ENCODE results near the gene CA9. TPM values are rescaled to one million over a fixed set of nuclear protein-coding genes. Genes with fewer than 3 reads are reported as not detected.
A peak's percentile ranks its signal among the peaks of the same experiment; 100 is the strongest.

CA9 gene
- polyA plus RNA-seq, 2 donors: 0.18 to 0.94 TPM

GRCh38 chr9:35650341-35651158 is 23.2 kb upstream of the CA9 start, which contains the start of gene SIT1:
TSS of gene SIT1 (minus strand) at chr9:35650931. CDS start at chr9:35650853, 78 bp downstream.
- H3K4me3 ChIP-seq (ENCODE audit: low read depth in 1 of 2, low read length in 2 of 2): peak within 1 kb of the TSS; percentile 23 to 34
- H3K27me3 ChIP-seq (ENCODE audit: control insufficient read depth in 1 of 2, insufficient read depth in 2 of 2, low read length in 2 of 2): no peaks in the 10 kb centered on the region
- no peaks in the 10 kb centered on the region for H3K36me3 ChIP-seq (ENCODE audit: control insufficient read depth in 2 of 2, insufficient read depth in 2 of 2, low read length in 1 of 2)
- H3K4me1 ChIP-seq (ENCODE audit: control insufficient read depth in 2 of 2, insufficient read depth in 2 of 2, low read length in 1 of 2): no peaks in the 10 kb centered on the region
- 67 to 70% methylated on average over 20 to 22 of the region's 22 CpGs for WGBS, 2 donors
- peak within 1 kb of the TSS; percentile 27 to 38 for H3K27ac ChIP-seq (ENCODE audit: low read depth in 2 of 2, low read length in 1 of 2)
- H3K9me3 ChIP-seq (ENCODE audit: control insufficient read depth in 2 of 2, insufficient read depth in 1 of 2, low read depth in 1 of 2, low read length in 1 of 2): no peaks in the 10 kb centered on the region

- 76 to 81% methylated on average over 7 of the region's 7 CpGs for WGBS, 2 donors
- Histone ChIP-seq H3K4me3 (ENCODE audit: low read depth in 1 of 2, low read length in 2 of 2) (no peak overlapping the region), H3K4me1 (ENCODE audit: control insufficient read depth in 2 of 2, insufficient read depth in 2 of 2, low read length in 1 of 2) (no peaks in the 10 kb centered on the region), H3K36me3 (ENCODE audit: control insufficient read depth in 2 of 2, insufficient read depth in 2 of 2, low read length in 1 of 2) (no peaks in the 10 kb centered on the region), H3K27me3 (ENCODE audit: control insufficient read depth in 1 of 2, insufficient read depth in 2 of 2, low read length in 2 of 2) (no peaks in the 10 kb centered on the region), H3K27ac (ENCODE audit: low read depth in 2 of 2, low read length in 1 of 2) (no peak overlapping the region), H3K9me3 (ENCODE audit: control insufficient read depth in 2 of 2, insufficient read depth in 1 of 2, low read depth in 1 of 2, low read length in 1 of 2) (no peaks in the 10 kb centered on the region)
These were observed 21.5 kb upstream of the CA9 start for GRCh38 chr9:35651956-35652828.

GRCh38 chr9:35652829-35653209 is 20.9 kb upstream of the CA9 start:
- no peak overlapping the region for H3K4me3 ChIP-seq (ENCODE audit: low read depth in 1 of 2, low read length in 2 of 2)
- no peaks in the 10 kb centered on the region for H3K36me3 ChIP-seq (ENCODE audit: control insufficient read depth in 2 of 2, insufficient read depth in 2 of 2, low read length in 1 of 2)
- H3K27me3 ChIP-seq (ENCODE audit: control insufficient read depth in 1 of 2, insufficient read depth in 2 of 2, low read length in 2 of 2): no peaks in the 10 kb centered on the region
- 91 to 93% methylated on average over 8 of the region's 8 CpGs for WGBS, 2 donors
- H3K27ac ChIP-seq (ENCODE audit: low read depth in 2 of 2, low read length in 1 of 2): no peak overlapping the region
- no peaks in the 10 kb centered on the region for H3K9me3 ChIP-seq (ENCODE audit: control insufficient read depth in 2 of 2, insufficient read depth in 1 of 2, low read depth in 1 of 2, low read length in 1 of 2)
- no peaks in the 10 kb centered on the region for H3K4me1 ChIP-seq (ENCODE audit: control insufficient read depth in 2 of 2, insufficient read depth in 2 of 2, low read length in 1 of 2)

- no peak overlapping the region for H3K27ac ChIP-seq (ENCODE audit: low read depth in 2 of 2, low read length in 1 of 2)
- 91 to 94% methylated on average over 2 of the region's 2 CpGs for WGBS, 2 donors
- no peaks in the 10 kb centered on the region for H3K4me1 ChIP-seq (ENCODE audit: control insufficient read depth in 2 of 2, insufficient read depth in 2 of 2, low read length in 1 of 2)
- H3K4me3 ChIP-seq (ENCODE audit: low read depth in 1 of 2, low read length in 2 of 2): no peak overlapping the region
- H3K9me3 ChIP-seq (ENCODE audit: control insufficient read depth in 2 of 2, insufficient read depth in 1 of 2, low read depth in 1 of 2, low read length in 1 of 2): no peaks in the 10 kb centered on the region
- H3K27me3 ChIP-seq (ENCODE audit: control insufficient read depth in 1 of 2, insufficient read depth in 2 of 2, low read length in 2 of 2): no peaks in the 10 kb centered on the region
- no peaks in the 10 kb centered on the region for H3K36me3 ChIP-seq (ENCODE audit: control insufficient read depth in 2 of 2, insufficient read depth in 2 of 2, low read length in 1 of 2)
These were observed 20.1 kb upstream of the CA9 start for GRCh38 chr9:35653611-35654010.

GRCh38 chr9:35656348-35656747 is 17.4 kb upstream of the CA9 start:
- Histone ChIP-seq H3K4me3 (ENCODE audit: low read depth in 1 of 2, low read length in 2 of 2) (no peak overlapping the region), H3K36me3 (ENCODE audit: control insufficient read depth in 2 of 2, insufficient read depth in 2 of 2, low read length in 1 of 2) (peaks cover 0 to 6% of the 10 kb centered on the region in 2 donors), H3K9me3 (ENCODE audit: control insufficient read depth in 2 of 2, insufficient read depth in 1 of 2, low read depth in 1 of 2, low read length in 1 of 2) (no peaks in the 10 kb centered on the region), H3K27ac (ENCODE audit: low read depth in 2 of 2, low read length in 1 of 2) (peak overlapping the region in 1 of 2 donors; percentile 44), H3K27me3 (ENCODE audit: control insufficient read depth in 1 of 2, insufficient read depth in 2 of 2, low read length in 2 of 2) (no peaks in the 10 kb centered on the region), H3K4me1 (ENCODE audit: control insufficient read depth in 2 of 2, insufficient read depth in 2 of 2, low read length in 1 of 2) (no peaks in the 10 kb centered on the region)
- WGBS, 2 donors: 76 to 83% methylated on average over 17 of the region's 17 CpGs

GRCh38 chr9:35656831-35657545 is 16.7 kb upstream of the CA9 start:
- peaks cover 2 to 6% of the 10 kb centered on the region in 2 donors for H3K36me3 ChIP-seq (ENCODE audit: control insufficient read depth in 2 of 2, insufficient read depth in 2 of 2, low read length in 1 of 2)
- no peaks in the 10 kb centered on the region for H3K27me3 ChIP-seq (ENCODE audit: control insufficient read depth in 1 of 2, insufficient read depth in 2 of 2, low read length in 2 of 2)
- WGBS, 2 donors: 28 to 29% methylated on average over 25 of the region's 25 CpGs
- H3K4me3 ChIP-seq (ENCODE audit: low read depth in 1 of 2, low read length in 2 of 2): peak overlapping the region; percentile 5 to 79
- no peaks in the 10 kb centered on the region for H3K9me3 ChIP-seq (ENCODE audit: control insufficient read depth in 2 of 2, insufficient read depth in 1 of 2, low read depth in 1 of 2, low read length in 1 of 2)
- peak overlapping the region; percentile 93 to 97 for H3K27ac ChIP-seq (ENCODE audit: low read depth in 2 of 2, low read length in 1 of 2)
- H3K4me1 ChIP-seq (ENCODE audit: control insufficient read depth in 2 of 2, insufficient read depth in 2 of 2, low read length in 1 of 2): peaks cover 0 to under 1% of the 10 kb centered on the region in 2 donors

GRCh38 chr9:35657546-35658136 is 16.1 kb upstream of the CA9 start, which contains the start of gene RMRP:
TSS of gene RMRP (minus strand) at chr9:35658019.
- Histone ChIP-seq H3K4me1 (ENCODE audit: control insufficient read depth in 2 of 2, insufficient read depth in 2 of 2, low read length in 1 of 2) (peaks cover 0 to 6% of the 10 kb centered on the region in 2 donors), H3K27ac (ENCODE audit: low read depth in 2 of 2, low read length in 1 of 2) (peak within 1 kb of the TSS; percentile 93 to 97), H3K4me3 (ENCODE audit: low read depth in 1 of 2, low read length in 2 of 2) (peak within 1 kb of the TSS; percentile 79 to 92), H3K36me3 (ENCODE audit: control insufficient read depth in 2 of 2, insufficient read depth in 2 of 2, low read length in 1 of 2) (peaks cover 5 to 6% of the 10 kb centered on the region in 2 donors), H3K27me3 (ENCODE audit: control insufficient read depth in 1 of 2, insufficient read depth in 2 of 2, low read length in 2 of 2) (no peaks in the 10 kb centered on the region), H3K9me3 (ENCODE audit: control insufficient read depth in 2 of 2, insufficient read depth in 1 of 2, low read depth in 1 of 2, low read length in 1 of 2) (no peaks in the 10 kb centered on the region)
- WGBS, 2 donors: 1% methylated on average over 42 of the region's 42 CpGs

- H3K4me1 ChIP-seq (ENCODE audit: control insufficient read depth in 2 of 2, insufficient read depth in 2 of 2, low read length in 1 of 2): peaks cover 0 to 6% of the 10 kb centered on the region in 2 donors
- no peaks in the 10 kb centered on the region for H3K9me3 ChIP-seq (ENCODE audit: control insufficient read depth in 2 of 2, insufficient read depth in 1 of 2, low read depth in 1 of 2, low read length in 1 of 2)
- H3K27ac ChIP-seq (ENCODE audit: low read depth in 2 of 2, low read length in 1 of 2): peak within 1 kb of the TSS; percentile 93 to 97
- WGBS, 2 donors: 0% methylated on average over 58 to 67 of the region's 67 CpGs
- H3K4me3 ChIP-seq (ENCODE audit: low read depth in 1 of 2, low read length in 2 of 2): peak within 1 kb of the TSS; percentile 79 to 92
- no peaks in the 10 kb centered on the region for H3K27me3 ChIP-seq (ENCODE audit: control insufficient read depth in 1 of 2, insufficient read depth in 2 of 2, low read length in 2 of 2)
- H3K36me3 ChIP-seq (ENCODE audit: control insufficient read depth in 2 of 2, insufficient read depth in 2 of 2, low read length in 1 of 2): peaks cover 5 to 6% of the 10 kb centered on the region in 2 donors
These were observed 15.4 kb upstream of the CA9 start, which contains the start of gene CCDC107 for GRCh38 chr9:35658137-35658967. TSS of gene CCDC107 (plus strand) at chr9:35658292. CDS start at chr9:35658380, 88 bp downstream.
